Stomach smooth muscle (tissue), 2 donors: ENCODE data around the gene C2CD2L.
A peak's percentile ranks its signal among the peaks of the same experiment; 100 is the strongest.

Experiments used
- H3K27ac ChIP-seq: one replicate; pipeline ENCODE4 v1.7.0; 2013; ENCODE audit warnings: mild to moderate bottlenecking, low read length, inconsistent platforms
- H3K27me3 ChIP-seq, 2 donors: one replicate each; pipeline ENCODE4 v1.7.0; 2013; ENCODE audit warnings: low read length in 2 of 2; ENCODE audit not compliant: insufficient read depth in 2 of 2, control insufficient read depth in 1 of 2
- H3K36me3 ChIP-seq, 2 donors: one replicate each; pipeline ENCODE4 v1.7.0; 2013; ENCODE audit warnings: low read length in 2 of 2; ENCODE audit not compliant: control insufficient read depth in 2 of 2, insufficient read depth in 2 of 2
- H3K4me1 ChIP-seq: one replicate; pipeline ENCODE4 v1.7.0; 2013; ENCODE audit warnings: low read length; ENCODE audit not compliant: control insufficient read depth, insufficient read depth
- H3K4me3 ChIP-seq, 2 donors: one replicate each; pipeline ENCODE4 v1.7.0; 2013; ENCODE audit warnings: low read length in 2 of 2
- H3K9ac ChIP-seq, 2 donors: one replicate each; pipeline ENCODE4 v1.7.0; 2013; ENCODE audit warnings: low read length in 2 of 2, mild to moderate bottlenecking in 1 of 2
- H3K9me3 ChIP-seq, 2 donors: one replicate each; pipeline ENCODE4 v1.7.0; 2013; ENCODE audit warnings: low read length in 2 of 2; ENCODE audit not compliant: control insufficient read depth in 2 of 2
- donor health status: healthy.
- donor health status: Pancreatic carcinoma.

Gene C2CD2L

GRCh38 chr11:119084663-119085436, 22.3 kb upstream of the C2CD2L start, which contains the start of gene HMBS:
Gene HMBS (plus strand): TSS chr11:119084881. CDS start chr11:119085034, 153 bp downstream.
- Histone ChIP-seq H3K27ac (peak within 1 kb of the TSS; percentile 82), H3K4me1 (peaks cover 18% of the 10 kb centered on the region), H3K27me3 (no peaks in the 10 kb centered on the region), H3K36me3 (peaks cover 13 to 18% of the 10 kb centered on the region in 2 donors), H3K4me3 (peak within 1 kb of the TSS; percentile 87 to 98), H3K9me3 (no peaks in the 10 kb centered on the region), H3K9ac (peak within 1 kb of the TSS; percentile 79 to 88)

GRCh38 chr11:119085437-119085847, 21.7 kb upstream of the C2CD2L start:
- H3K4me1 ChIP-seq = peaks cover 18% of the 10 kb centered on the region
- H3K9ac ChIP-seq = peak overlapping the region; percentile 79 to 88
- H3K27ac ChIP-seq = peak overlapping the region; percentile 82
- H3K4me3 ChIP-seq = peak overlapping the region; percentile 87 to 98
- H3K9me3 ChIP-seq = no peaks in the 10 kb centered on the region
- no peaks in the 10 kb centered on the region for H3K27me3 ChIP-seq
- H3K36me3 ChIP-seq = peaks cover 12 to 17% of the 10 kb centered on the region in 2 donors

- Histone ChIP-seq H3K4me3 (no peak overlapping the region), H3K27me3 (no peaks in the 10 kb centered on the region), H3K36me3 (peaks cover 2 to 4% of the 10 kb centered on the region in 2 donors), H3K27ac (no peak overlapping the region), H3K9me3 (no peaks in the 10 kb centered on the region), H3K4me1 (peaks cover 20% of the 10 kb centered on the region), H3K9ac (no peak overlapping the region)
Measured at GRCh38 chr11:119087123-119087522, 20.0 kb upstream of the C2CD2L start.

- Histone ChIP-seq H3K27ac (no peak overlapping the region), H3K9ac (no peak overlapping the region), H3K36me3 (peaks cover 4 to 9% of the 10 kb centered on the region in 2 donors), H3K4me1 (peaks cover 26% of the 10 kb centered on the region), H3K27me3 (no peaks in the 10 kb centered on the region), H3K4me3 (no peak overlapping the region), H3K9me3 (no peaks in the 10 kb centered on the region)
Measured at GRCh38 chr11:119087747-119088241, 19.4 kb upstream of the C2CD2L start.

GRCh38 chr11:119088406-119088805, 18.7 kb upstream of the C2CD2L start:
- Histone ChIP-seq H3K27ac (no peak overlapping the region), H3K27me3 (no peaks in the 10 kb centered on the region), H3K4me3 (no peak overlapping the region), H3K36me3 (peaks cover 7 to 9% of the 10 kb centered on the region in 2 donors), H3K4me1 (peaks cover 32% of the 10 kb centered on the region), H3K9ac (no peak overlapping the region), H3K9me3 (no peaks in the 10 kb centered on the region)

- no peak overlapping the region for H3K9ac ChIP-seq
- H3K4me3 ChIP-seq = no peak overlapping the region
- peaks cover 7 to 9% of the 10 kb centered on the region in 2 donors for H3K36me3 ChIP-seq
- H3K27ac ChIP-seq = no peak overlapping the region
- no peaks in the 10 kb centered on the region for H3K9me3 ChIP-seq
- H3K4me1 ChIP-seq = peaks cover 41% of the 10 kb centered on the region
- H3K27me3 ChIP-seq = no peaks in the 10 kb centered on the region
Measured at GRCh38 chr11:119089319-119089718, 17.8 kb upstream of the C2CD2L start.

GRCh38 chr11:119091178-119091577, 16.0 kb upstream of the C2CD2L start:
- H3K36me3 ChIP-seq = peaks cover 7 to 9% of the 10 kb centered on the region in 2 donors
- H3K9me3 ChIP-seq = no peaks in the 10 kb centered on the region
- peak overlapping the region; percentile 7 to 37 for H3K9ac ChIP-seq
- no peak overlapping the region for H3K4me3 ChIP-seq
- no peaks in the 10 kb centered on the region for H3K27me3 ChIP-seq
- H3K4me1 ChIP-seq = peaks cover 37% of the 10 kb centered on the region
- no peak overlapping the region for H3K27ac ChIP-seq

GRCh38 chr11:119091966-119092879, 14.9 kb upstream of the C2CD2L start:
- Histone ChIP-seq H3K4me3 (peak overlapping the region in 1 of 2 donors; percentile 3), H3K9ac (peak overlapping the region; percentile 69 to 88), H3K4me1 (peaks cover 36% of the 10 kb centered on the region), H3K9me3 (no peaks in the 10 kb centered on the region), H3K27ac (peak overlapping the region; percentile 88), H3K36me3 (peaks cover 15 to 19% of the 10 kb centered on the region in 2 donors), H3K27me3 (no peaks in the 10 kb centered on the region)

GRCh38 chr11:119092880-119093842, 14.0 kb upstream of the C2CD2L start:
- peaks cover 31% of the 10 kb centered on the region for H3K4me1 ChIP-seq
- peaks cover 24 to 28% of the 10 kb centered on the region in 2 donors for H3K36me3 ChIP-seq
- peak overlapping the region; percentile 84 to 91 for H3K4me3 ChIP-seq
- peak overlapping the region; percentile 88 for H3K27ac ChIP-seq
- no peaks in the 10 kb centered on the region for H3K9me3 ChIP-seq
- H3K9ac ChIP-seq = peak overlapping the region; percentile 69 to 88
- H3K27me3 ChIP-seq = no peaks in the 10 kb centered on the region
